Measurements from ENCODE around the gene OR4B1.

The OR4B1 gene

GRCh38 chr11:48261600-48261999 lies 45.0 kb downstream of the OR4B1 start:
- H3K4me3 ChIP-seq (ENCODE audit: low read length) = no peak overlapping the region
- no peak for TF ChIP-seq CTCF (conservative IDR thresholded peaks at IDR 0.05; ENCODE audit: low read length)
- no peak for DNase-seq (ENCODE audit: low read depth)

DNA sequence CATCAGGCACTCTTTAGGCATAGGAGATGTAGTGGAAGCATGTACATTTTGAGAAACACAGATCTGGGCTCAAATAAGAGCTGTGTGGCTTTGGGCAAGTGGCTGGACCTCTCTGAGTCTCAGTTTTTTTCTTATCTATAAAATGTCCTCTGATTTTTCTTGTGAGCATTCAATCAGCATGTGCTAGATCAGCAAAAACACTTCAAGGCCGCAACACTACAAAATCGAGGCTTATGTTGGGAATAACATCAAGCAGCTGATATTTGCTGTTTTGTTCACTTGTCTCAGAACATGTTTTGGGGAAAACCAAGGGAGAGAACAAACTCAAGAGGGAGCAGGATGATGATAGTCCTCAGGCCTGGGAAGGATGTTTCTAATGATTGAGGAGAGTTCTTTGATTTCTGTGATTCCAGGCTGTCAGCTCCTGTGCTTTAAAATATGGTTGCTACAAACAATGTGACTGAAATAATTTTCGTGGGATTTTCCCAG lies 46.9 kb downstream of the OR4B1 start, which contains the start of gene OR4X1:
Gene OR4X1 (plus strand): TSS at position 439 of the 489 bp plus-strand sequence. CDS start 0 bp downstream, at position 439.
- no peak within 1 kb of the TSS for H3K4me3 ChIP-seq (ENCODE audit: low read length)
- DNase-seq (ENCODE audit: low read depth) = no peak
- TF ChIP-seq CTCF (conservative IDR thresholded peaks at IDR 0.05; ENCODE audit: low read length) = no peak
